H1 (cell line): ENCODE measurements around the gene PKN1.

ENCODE experiments used
- CTCF ChIP-seq, 3 experiments: IDR thresholded peaks; 1 replicate in 2 of 3; 2 replicates in 1 of 3; pipeline versions ENCODE4 v1.5.1 to v1.6.1; 2011; ENCODE audit warnings: low read length in 3 of 3, mild to moderate bottlenecking in 3 of 3, inconsistent platforms in 2 of 3, low read depth in 1 of 3, moderate library complexity in 1 of 3; ENCODE audit not compliant: insufficient read depth in 1 of 3; ENCODE audit errors: control extremely low read depth in 1 of 3
- NRF1 ChIP-seq: IDR thresholded peaks from 2 replicates; pipeline ENCODE4 v1.6.1; 2011; ENCODE audit warnings: mild to moderate bottlenecking, low read depth, low read length, improper control_type of control experiment
- POLR2AphosphoS5 ChIP-seq: IDR thresholded peaks from 2 replicates; pipeline ENCODE4 v1.6.1; 2011; ENCODE audit warnings: low read depth, low read length
- RAD21 ChIP-seq, 2 experiments: IDR thresholded peaks in 1 of 2; conservative IDR thresholded peaks in 1 of 2; 2 replicates each; pipeline ENCODE4 v1.6.1; 2011; ENCODE audit warnings: low read depth in 2 of 2, low read length in 2 of 2, improper control_type of control experiment in 1 of 2, inconsistent platforms in 1 of 2, mild to moderate bottlenecking in 1 of 2, moderate library complexity in 1 of 2

- TF ChIP-seq NRF1, result no peak
- TF ChIP-seq CTCF (IDR thresholded peaks at IDR 0.05; ENCODE audit: control extremely low read depth in 1 of 3, insufficient read depth in 1 of 3, low read depth in 1 of 3, low read length in 3 of 3), result no peak
- no peak for TF ChIP-seq RAD21 (IDR thresholded peaks at IDR 0.05 in 1 of 2, conservative IDR thresholded peaks at IDR 0.05 in 1 of 2; ENCODE audit: low read depth in 2 of 2, low read length in 2 of 2)
- TF ChIP-seq POLR2AphosphoS5, result no peak
These were observed 45.0 kb downstream of the PKN1 start for GRCh38 chr19:14478113-14478545.
